Right forelimb (tissue), 1 donor: ENCODE measurements around the gene SNX22.

Experiments used
- DNase-seq: peaks from one replicate; pipeline ENCODE4 v3.0.0-alpha.2; 2018

Gene SNX22

DNA sequence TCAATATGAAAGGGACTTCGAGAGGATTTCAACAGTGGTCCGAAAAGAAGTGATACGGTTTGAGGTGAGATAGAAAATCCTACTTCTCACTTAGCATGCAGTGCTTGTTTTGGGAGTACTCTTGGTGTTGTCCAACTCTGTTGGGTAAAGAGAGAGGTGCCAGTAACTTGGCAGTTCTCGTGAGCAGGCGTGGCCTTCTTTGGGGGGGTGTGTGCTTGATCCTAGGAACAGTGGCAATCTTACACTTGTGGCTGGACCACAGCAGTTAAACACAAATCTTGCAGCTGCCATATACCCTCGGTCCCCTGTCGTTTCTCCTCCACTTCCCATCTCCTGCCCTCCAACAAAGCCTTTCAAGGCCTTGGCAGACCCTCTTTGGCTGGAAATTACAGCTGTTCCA is 15.2 kb upstream of the SNX22 start:
- DNase-seq: no peak

- no peak for DNase-seq
Measured at GRCh38 chr15:64137226-64137833, 14.2 kb upstream of the SNX22 start.

DNA sequence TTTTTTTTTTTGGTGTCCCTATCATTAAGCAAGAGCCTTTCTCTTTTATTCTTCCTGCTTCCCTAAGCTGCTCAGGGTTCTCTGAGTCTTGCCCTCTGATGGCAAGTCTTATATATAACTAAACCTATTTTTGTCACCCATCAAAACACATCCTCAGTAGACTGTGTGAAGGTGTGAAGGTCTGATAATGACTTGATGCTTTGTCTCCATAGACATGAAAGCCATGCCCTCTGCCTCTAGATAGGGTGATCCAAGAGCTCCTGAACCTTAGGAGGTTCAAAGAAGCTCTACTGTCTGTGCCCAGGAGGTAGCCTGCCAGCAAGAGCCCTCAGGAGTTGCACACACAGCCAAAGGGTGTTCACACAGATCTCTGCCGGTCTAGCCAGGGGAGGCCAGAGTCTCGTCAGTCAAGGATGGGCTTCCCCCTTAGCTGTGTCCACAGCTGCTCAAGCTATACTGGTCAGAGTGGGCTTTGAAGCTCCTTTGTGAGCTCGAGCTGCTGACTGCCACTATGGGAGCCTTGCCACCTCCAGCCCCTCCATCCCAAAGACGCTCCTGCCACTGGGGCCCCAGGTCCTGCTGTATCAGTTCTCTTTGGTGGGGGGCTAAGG is 13.1 kb upstream of the SNX22 start:
- no peak for DNase-seq

DNA sequence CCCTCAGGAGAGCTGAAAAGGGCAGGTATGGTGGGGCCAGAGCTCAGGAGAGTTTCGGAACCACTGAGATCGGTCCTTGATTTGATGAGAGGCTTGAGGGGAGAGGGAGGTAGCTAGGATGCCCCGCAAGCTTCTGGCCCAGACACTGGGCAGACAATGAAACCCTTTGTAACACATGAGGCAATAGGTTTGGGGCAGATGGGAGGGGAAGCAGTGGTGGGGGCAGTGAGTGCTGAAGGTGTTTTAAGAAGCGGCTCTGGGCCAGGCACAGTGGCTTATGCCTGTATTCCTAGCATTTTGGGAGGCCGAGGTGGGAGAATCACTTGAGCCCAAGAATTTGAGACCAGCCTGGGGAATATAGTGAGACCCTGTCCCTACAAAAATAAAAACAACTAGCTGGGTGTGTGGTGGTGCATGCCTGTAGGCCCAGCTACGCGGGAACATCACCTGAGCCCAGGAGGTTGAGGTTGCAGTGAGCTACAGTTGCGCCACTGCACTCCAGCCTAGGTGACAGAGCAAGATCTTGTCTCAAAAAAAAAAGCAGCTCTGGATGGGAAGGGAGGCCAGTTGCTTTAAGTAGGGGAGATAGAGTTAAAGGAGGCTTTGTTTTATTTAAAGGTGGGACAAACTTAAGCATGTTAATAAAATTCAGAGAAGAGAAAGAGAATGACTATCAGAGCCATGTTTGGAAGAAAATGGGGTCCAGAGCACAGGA is 9.6 kb upstream of the SNX22 start:
- no peak for DNase-seq

DNA sequence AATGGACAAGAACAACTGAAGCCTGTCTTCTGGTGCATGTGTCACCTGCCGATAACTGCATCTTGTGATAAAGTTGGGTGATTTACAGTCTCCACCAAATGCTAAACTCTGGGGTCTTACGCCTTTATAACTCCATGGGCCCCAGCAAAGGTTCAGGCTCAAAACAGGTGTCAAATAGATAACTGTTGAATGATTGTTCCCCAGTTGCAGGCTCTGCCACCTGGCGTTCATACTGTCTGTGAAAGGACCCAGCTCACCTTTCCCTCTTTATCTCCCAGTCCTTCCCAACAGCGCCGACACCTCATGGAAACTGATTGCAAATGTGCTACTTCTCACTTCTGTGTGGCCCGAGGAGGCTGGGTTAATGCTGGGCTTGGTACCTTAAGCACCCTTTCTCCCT is 8.3 kb upstream of the SNX22 start:
- DNase-seq: no peak

DNA sequence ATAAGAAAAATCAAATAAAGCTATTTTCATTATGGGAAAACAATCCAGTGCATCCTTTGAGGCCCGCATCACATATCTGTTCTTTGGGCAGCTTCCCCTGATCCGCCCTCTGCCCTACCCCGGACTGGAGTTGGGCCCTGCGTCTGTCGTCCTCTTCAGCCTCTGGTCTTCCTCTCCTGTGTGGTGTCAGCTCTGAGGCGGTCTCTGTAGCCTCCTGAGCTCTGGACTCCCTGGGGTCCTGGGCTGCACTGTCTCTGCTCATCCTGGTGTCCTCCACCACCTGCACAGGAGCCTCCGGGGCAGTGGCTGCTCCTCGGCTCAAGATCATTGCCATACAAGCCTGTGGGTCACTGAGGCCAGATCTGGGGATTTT is 7.4 kb upstream of the SNX22 start:
- no peak for DNase-seq

DNA sequence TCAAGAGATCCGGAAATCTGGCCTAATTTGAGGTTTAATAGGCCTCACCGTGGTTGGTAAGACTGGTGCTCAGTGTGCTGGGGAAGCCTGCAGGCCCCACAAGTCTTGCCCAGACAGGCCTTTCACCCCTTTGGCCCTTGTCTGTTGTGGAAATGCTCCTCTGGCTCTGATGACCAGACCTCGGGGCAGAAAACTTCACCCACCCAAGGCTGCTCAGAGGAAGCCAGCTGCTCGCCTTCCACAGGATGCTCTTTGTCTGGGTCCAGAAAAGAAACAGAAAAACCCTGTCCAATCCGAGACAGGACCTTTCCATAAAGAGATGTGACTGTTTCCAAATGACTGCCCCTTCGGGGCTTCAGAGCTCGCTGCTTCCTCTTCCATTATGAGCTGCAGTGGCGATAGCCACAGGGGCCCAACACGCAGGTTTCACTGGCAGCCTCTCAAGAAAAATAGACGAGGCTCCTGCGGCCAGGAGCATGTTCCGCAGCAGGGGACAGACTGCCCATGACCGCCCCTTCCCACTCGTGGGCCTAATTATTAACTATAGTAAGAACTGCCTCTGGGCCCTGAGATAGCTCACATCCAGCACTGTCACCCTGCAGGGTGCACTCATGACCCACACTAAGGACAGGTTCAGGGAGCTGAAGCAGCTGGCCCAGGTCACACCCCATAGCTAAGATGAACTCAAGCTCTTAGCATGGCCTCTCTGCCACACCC is 6.8 kb upstream of the SNX22 start:
- DNase-seq: no peak

- no peak for DNase-seq
Measured at GRCh38 chr15:64146041-64146440, 5.5 kb upstream of the SNX22 start.

- DNase-seq: no peak
Measured at GRCh38 chr15:64146520-64146884, 5.0 kb upstream of the SNX22 start.

DNA sequence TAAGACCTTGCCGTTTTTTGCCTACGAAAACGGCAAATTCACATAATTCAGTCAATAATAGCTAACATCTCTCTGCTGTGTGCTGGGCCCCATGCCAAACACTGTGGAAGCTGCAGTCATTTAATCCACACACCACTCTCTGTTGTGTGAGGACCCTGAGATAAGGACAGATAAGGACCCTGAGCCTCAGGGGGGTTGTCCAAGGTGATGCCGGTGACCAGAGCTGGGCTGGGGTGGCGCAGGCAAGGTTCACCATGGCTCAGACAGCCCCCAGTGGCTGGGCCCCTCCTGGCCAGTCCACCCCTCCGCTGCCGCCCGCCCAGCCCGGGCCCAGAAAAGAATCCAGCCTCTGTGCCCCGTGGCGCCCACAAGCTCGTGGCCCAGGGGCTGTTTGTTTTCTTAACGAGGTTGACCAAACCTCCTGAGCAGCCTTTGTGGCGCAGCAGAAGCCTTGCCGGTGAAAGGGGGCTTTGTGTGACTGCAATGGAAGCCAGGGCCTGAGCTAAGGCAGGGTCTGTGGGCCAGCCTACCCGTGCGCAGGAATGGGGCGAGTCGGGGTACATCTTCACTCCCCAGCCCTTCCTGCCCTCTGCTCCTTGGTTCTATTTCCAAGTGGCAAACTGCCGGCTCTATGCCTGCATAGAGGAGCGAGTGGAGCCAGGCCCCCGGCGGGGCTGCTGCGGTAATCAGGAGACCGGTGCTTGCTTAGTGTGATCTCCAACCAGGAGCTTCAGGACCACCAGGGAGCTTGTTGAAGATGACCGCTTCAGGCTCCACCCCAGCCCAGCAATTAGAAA is 4.4 kb upstream of the SNX22 start:
- DNase-seq: peak; percentile 71

- no peak for DNase-seq
Measured at GRCh38 chr15:64148168-64148567, 3.4 kb upstream of the SNX22 start.

- no peak for DNase-seq
Measured at GRCh38 chr15:64148581-64148980, 3.0 kb upstream of the SNX22 start.

DNA sequence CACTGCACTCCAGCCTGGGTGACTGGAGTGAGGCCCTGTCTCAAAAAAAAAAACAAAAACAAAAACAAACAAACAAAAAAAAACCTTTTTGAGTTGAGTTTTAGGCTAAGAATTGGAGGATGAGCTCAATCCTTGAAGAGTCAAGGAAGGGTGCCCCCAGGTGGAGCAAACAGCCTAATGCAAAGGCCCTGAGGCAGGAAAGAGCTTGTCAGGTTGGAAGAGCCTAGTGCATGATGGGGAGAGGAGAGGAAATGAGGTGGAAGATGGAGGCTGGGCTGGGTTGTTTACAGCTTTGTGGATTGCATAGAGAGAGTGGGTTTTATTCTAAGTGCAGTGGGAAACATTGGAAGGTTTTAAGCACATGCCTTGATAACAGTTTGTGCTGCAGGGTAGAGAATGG is 2.1 kb upstream of the SNX22 start:
- DNase-seq: no peak

DNA sequence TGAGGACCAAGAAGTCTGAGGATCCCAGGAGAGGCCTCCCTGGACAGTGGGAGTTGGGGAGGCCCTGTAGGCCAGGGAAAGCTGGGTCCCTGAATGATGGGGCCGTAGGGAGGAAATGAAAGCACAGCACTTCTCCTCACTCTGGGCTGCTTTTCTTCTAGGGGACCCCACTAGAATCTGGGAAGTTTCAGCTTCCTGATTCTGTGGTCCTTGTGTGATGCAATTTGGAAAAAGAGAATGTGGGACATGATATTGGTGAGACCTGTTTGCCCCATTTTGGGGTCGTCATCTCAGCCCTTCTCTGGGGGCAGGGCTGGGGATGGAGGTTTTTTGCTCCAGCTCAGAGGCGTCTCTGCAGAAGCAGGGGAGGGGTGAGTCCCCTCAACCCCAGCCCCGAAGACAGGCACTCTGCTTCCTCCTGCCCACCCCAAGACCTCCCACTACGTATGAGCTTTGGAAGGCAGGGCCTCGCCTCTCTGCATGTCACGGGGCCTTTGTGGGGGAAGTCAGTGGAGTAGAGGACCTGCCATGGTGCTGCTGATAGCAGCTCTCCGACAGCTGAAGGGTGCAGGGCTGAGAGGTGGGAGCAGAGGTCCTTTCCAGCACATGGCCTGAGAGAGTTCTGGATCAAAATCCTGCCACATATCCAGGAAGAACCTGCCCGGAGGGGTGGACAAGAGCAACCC is 1.5 kb upstream of the SNX22 start:
- DNase-seq: no peak

DNA sequence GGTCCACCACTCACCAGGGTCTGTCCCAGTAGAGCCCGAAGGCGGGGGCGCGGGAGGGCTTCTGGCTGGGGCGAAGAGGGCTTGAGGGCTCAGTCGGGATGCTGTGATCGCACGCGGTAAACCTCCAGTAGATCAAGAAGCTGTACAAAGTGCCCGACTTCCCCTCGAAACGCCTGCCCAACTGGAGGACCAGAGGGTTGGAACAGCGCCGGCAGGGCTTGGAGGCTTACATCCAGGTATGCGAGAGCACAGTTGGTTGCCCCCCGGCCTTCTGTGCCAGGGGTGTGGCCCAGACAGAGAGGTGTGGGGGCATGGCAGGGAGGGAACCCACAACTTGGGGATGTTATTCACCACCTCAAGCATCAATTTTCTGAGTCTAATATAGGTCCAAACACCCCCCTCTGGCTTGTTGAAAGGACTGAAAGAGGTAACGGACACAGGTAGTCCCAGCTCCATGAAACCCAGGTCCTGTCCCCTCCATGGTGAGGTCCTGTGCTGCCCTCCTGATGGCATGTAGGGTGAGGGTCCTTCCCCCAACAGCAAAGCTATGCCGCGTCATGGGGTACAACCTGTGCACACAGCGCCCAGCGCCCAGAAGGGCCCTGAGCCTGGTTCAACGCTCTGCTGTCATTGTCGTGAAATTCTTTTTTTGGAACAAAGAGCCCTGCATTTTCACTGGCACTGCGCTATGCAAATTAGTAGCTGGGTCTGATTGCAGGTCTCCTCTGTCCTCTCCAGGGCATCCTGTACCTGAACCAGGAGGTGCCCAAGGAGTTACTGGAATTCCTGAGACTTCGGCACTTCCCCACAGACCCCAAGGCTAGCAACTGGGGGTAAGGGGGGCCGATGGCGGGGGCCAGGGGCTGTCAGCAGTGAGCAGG is 1.2 kb downstream of the SNX22 start:
- no peak for DNase-seq

- DNase-seq: peak; percentile 91
Measured at GRCh38 chr15:64153480-64154367, 2.2 kb downstream of the SNX22 start.

DNA sequence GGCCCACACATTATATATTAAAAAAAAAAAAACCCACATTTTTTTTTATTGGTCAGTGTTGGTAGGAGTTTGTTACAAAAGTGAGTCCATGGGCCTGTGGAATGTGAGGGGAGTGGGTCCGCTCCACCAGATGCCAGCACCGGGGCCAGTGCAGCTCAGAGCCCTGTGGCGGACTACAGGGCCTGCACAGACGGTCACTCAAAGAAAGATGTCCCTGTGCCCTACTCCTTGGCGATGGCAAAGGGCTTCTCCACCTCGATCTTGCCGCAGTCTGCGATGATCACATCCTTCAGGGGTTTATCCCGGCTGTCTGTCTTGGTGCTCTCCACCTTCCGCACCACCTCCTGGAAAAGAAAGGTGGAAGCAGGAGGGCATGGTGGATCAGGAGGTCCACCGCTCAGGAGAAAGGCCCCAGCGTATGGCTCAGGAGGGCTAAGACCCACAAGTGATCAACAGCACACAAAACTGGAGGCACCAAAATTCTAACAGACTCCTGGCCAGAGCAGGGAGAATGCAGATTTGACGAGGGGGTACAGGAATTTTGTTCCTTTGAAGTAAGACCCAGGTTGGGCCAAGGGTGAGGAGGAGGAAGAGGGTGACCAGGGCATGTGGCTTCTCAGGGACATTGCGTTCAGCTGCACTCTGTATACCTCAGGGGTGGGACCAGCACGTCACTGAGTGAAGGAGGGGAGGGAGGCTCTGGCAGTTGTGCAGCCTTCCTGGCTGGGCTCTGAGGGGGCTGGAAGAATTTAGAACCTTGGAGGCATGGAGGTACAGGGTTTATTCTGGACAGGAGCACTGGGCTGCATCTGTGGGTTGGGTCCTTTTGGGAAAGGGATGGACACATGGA is 4.5 kb downstream of the SNX22 start:
- no peak for DNase-seq

DNA sequence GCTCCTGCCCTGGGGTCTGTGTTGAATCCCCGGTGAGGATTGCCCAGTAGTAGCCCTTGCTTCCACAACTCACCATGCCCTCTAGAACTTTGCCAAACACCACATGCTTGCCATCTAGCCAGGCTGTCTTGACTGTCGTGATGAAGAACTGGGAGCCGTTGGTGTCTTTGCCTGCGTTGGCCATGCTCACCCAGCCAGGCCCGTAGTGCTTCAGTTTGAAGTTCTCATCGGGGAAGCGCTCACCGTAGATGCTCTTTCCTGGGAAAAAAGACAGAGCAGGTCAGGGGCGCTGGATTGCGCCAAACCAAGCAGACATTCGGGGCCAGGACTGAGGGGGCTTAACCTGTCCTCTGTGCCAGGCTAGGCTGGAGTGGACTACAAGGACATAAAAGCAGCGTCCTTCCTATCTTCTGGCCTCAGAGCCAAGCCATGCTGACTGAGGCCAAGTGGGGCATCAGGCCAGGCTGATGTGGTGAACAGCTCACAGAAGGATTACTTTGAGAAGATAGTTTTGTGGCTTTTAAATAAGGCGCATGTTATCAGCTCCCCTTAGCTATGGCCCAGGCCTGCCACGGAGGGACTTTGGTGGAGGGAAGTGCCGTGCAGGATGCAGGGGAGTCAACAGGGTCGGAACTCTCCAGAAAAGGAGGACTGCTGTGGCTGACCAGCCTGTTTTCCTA is 5.3 kb downstream of the SNX22 start:
- no peak for DNase-seq

- DNase-seq: no peak
Measured at GRCh38 chr15:64157599-64158125, 6.1 kb downstream of the SNX22 start.
